ENCODE measurements around the gene UPF3B.

The UPF3B gene

GRCh38 chrX:119791437-119792231 is 61.1 kb downstream of the UPF3B start, which contains the start of gene RPL39:
TSS of gene RPL39 (minus strand) at chrX:119791630. CDS start at chrX:119791576, 54 bp downstream.
- TF ChIP-seq SPI1 (IDR thresholded peaks at IDR 0.05; ENCODE audit: low read depth, low read length) (no peak), PAX5 (IDR thresholded peaks at IDR 0.05; ENCODE audit: insufficient read depth, low read length, severe bottlenecking) (peak; percentile 18), TAF1 (IDR thresholded peaks at IDR 0.05; ENCODE audit: low read depth, low read length) (peak; percentile 95), POLR2AphosphoS5 (IDR thresholded peaks at IDR 0.05; ENCODE audit: low read depth, low read length) (peak; percentile 91), POLR2A (IDR thresholded peaks at IDR 0.05; ENCODE audit: low read depth, low read length) (peak; percentile 92)
- DNase-seq (ENCODE audit: insufficient read length, low spot score) = peak; percentile 48
- peak; percentile 93 for FAIRE-seq

GRCh38 chrX:119790977-119791436 is 61.8 kb downstream of the UPF3B start:
- FAIRE-seq = no peak
- TF ChIP-seq SPI1 (IDR thresholded peaks at IDR 0.05; ENCODE audit: low read depth, low read length) (no peak), TAF1 (IDR thresholded peaks at IDR 0.05; ENCODE audit: low read depth, low read length) (no peak), PAX5 (IDR thresholded peaks at IDR 0.05; ENCODE audit: insufficient read depth, low read length, severe bottlenecking) (no peak), POU2F2 (IDR thresholded peaks at IDR 0.05; ENCODE audit: low read depth, low read length) (no peak), POLR2AphosphoS5 (IDR thresholded peaks at IDR 0.05; ENCODE audit: low read depth, low read length) (no peak)

GRCh38 chrX:119784747-119785446 is 67.9 kb downstream of the UPF3B start:
- peak; percentile 68; the same call in 1 of the 2 replicates for TF ChIP-seq POLR2AphosphoS5 (IDR thresholded peaks at IDR 0.05; ENCODE audit: low read depth, low read length)
- no peak for TF ChIP-seq PAX5 (IDR thresholded peaks at IDR 0.05; ENCODE audit: insufficient read depth, low read length, severe bottlenecking)
- TF ChIP-seq POLR2A (IDR thresholded peaks at IDR 0.05; ENCODE audit: low read depth, low read length) = 0 out of 2 replicates have a peak, but pooled peaks have one; percentile 27
- FAIRE-seq (peak; percentile 89), DNase-seq (ENCODE audit: insufficient read length, low spot score) (no peak)

More at GRCh38 chrX:119790977-119791436, 61.8 kb downstream of the UPF3B start:
- no peak for DNase-seq (ENCODE audit: insufficient read length, low spot score)

Measured in GM12891 (cell line).